Erythroblast (primary cell): ENCODE results near the gene NDUFB2.

Source experiments
- GATA1 ChIP-seq: IDR thresholded peaks from 2 replicates; pipeline ENCODE4 v1.6.1; 2011; ENCODE audit warnings: low read depth, mild to moderate bottlenecking, control low read depth, low read length, moderate library complexity
- POLR2A ChIP-seq: IDR thresholded peaks from 2 replicates; pipeline ENCODE4 v1.6.1; 2011; ENCODE audit warnings: mild to moderate bottlenecking, low read length

GRCh38 chr7:140673774-140674155 lies 22.7 kb upstream of the NDUFB2 start:
- TF ChIP-seq POLR2A (no peak), GATA1 (no peak)
